NT2/D1 (cell line): ENCODE measurements around the gene SDR39U1.

ENCODE experiments used
- SUZ12 ChIP-seq: IDR thresholded peaks from 2 replicates; pipeline ENCODE4 v1.6.1; 2011; ENCODE audit not compliant: insufficient read length, insufficient read depth; ENCODE audit errors: extremely low read depth
- YY1 ChIP-seq: IDR thresholded peaks from 2 replicates; pipeline ENCODE4 v1.6.1; 2011; ENCODE audit not compliant: insufficient read length, insufficient read depth

GRCh38 chr14:24431569-24432258 lies 10.9 kb downstream of the SDR39U1 start:
- no peak for TF ChIP-seq SUZ12
- no peak for TF ChIP-seq YY1
